HG03442 (cell line): ENCODE results near the gene SLC35C1.
"Not testable (repeated sequence)": the region's sequence is repeated elsewhere in the genome, so short reads cannot be mapped to it uniquely, and the experiment has no call there.

Experiments used
- ATAC-seq: cut with Tn5 transposase; IDR thresholded peaks from one replicate; pipeline ENCODE4 v1.9.1; 2021; ENCODE audit warnings: mild to moderate bottlenecking, moderate library complexity; ENCODE audit not compliant: unreplicated experiment

SLC35C1 gene

GRCh38 chr11:45810431-45811108 is 5.6 kb downstream of the SLC35C1 start:
- no peak for ATAC-seq

- ATAC-seq: no peak
These were observed 6.1 kb downstream of the SLC35C1 start for GRCh38 chr11:45811109-45811435.

GRCh38 chr11:45811571-45812290 is 6.8 kb downstream of the SLC35C1 start:
- ATAC-seq: no peak

- no peak for ATAC-seq
These were observed 7.9 kb downstream of the SLC35C1 start for GRCh38 chr11:45812581-45813548.

GRCh38 chr11:45815747-45816146 is 10.8 kb downstream of the SLC35C1 start:
- no peak for ATAC-seq

GRCh38 chr11:45816614-45817013 is 11.7 kb downstream of the SLC35C1 start:
- ATAC-seq: no peak

- ATAC-seq: peak; percentile 76
These were observed 12.2 kb downstream of the SLC35C1 start for GRCh38 chr11:45817191-45817590.

- ATAC-seq: no peak
These were observed 14.1 kb downstream of the SLC35C1 start for GRCh38 chr11:45818961-45819605.

GRCh38 chr11:45820211-45820857 is 15.4 kb downstream of the SLC35C1 start:
- ATAC-seq: no peak

GRCh38 chr11:45826492-45826891 is 21.5 kb downstream of the SLC35C1 start:
- not testable (repeated sequence) for ATAC-seq

- no peak for ATAC-seq
These were observed 22.2 kb downstream of the SLC35C1 start for GRCh38 chr11:45827123-45827522.

GRCh38 chr11:45828996-45829395 is 24.0 kb downstream of the SLC35C1 start:
- ATAC-seq: no peak

- no peak for ATAC-seq
These were observed 25.6 kb downstream of the SLC35C1 start for GRCh38 chr11:45830596-45830995.

GRCh38 chr11:45832811-45833441 is 28.0 kb downstream of the SLC35C1 start:
- no peak for ATAC-seq

- ATAC-seq: no peak
These were observed 28.8 kb downstream of the SLC35C1 start for GRCh38 chr11:45833761-45834160.

GRCh38 chr11:45834298-45834756 is 29.4 kb downstream of the SLC35C1 start:
- no peak for ATAC-seq

- ATAC-seq: no peak
These were observed 34.3 kb downstream of the SLC35C1 start for GRCh38 chr11:45839204-45839603.

- ATAC-seq: not testable (repeated sequence)
These were observed 35.3 kb downstream of the SLC35C1 start for GRCh38 chr11:45840251-45840650.

GRCh38 chr11:45843158-45843924 is 38.4 kb downstream of the SLC35C1 start:
- no peak for ATAC-seq
